ENCODE results near the gene MYO18B. TPM values are rescaled to one million over a fixed set of nuclear protein-coding genes. Genes with fewer than 3 reads are reported as not detected.

Gene MYO18B
- total and polyA plus RNA-seq, 2 of the 4 experiments (the other 2 are of a cell fraction), result under 0.01 TPM; not detected in 1

DNA sequence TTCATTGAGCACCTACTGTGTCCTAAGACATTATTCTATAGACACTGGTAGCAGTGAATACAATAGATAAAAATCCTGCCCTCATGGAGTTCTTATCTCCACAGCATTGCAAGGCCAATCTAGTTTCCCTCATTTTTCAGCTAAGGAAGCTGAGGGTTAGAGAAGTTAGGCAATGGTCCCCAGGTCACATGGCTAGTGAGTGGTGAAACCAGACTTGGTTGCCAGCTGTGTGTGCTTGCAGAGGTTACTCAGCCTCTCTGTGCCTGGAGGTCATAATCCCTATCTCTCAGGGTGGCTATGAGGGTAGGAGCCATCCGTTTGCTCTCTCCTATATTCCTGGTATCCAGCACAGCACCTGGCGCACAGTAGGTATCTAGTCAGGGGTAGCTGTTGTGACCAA lies 279.5 kb downstream of the MYO18B start:
- no peaks in the 10 kb centered on the region for H3K27me3 ChIP-seq (ENCODE audit: control insufficient read depth, insufficient read depth, low read length)
- no peaks in the 10 kb centered on the region for H3K9me1 ChIP-seq (ENCODE audit: insufficient read depth, low read length)
- no peak overlapping the region for H2AFZ ChIP-seq (replicated peaks; ENCODE audit: low read length, poor library complexity)
- no peak overlapping the region for H2BK15ac ChIP-seq (ENCODE audit: low read depth, low read length)
- in situ Hi-C loops (cut with MboI; ENCODE audit: low sequenced_read_pairs), result no loop called here
- POLR2A ChIA-PET (ENCODE audit: unreplicated experiment), result no interaction called here
- no peak overlapping the region for H2AK5ac ChIP-seq (ENCODE audit: low read depth, low read length)
- H2BK20ac ChIP-seq (ENCODE audit: low read depth, low read length), result no peak overlapping the region
- CTCF ChIA-PET, result no interaction called here
- ATAC-seq (ENCODE audit: low read depth) (no peak), DNase-seq (no peak)
- H3K23ac ChIP-seq (ENCODE audit: low read depth, low read length), result no peak overlapping the region
- H3K4me2 ChIP-seq (ENCODE audit: low read depth, low read length), result no peak overlapping the region
- no peak overlapping the region for H3K4ac ChIP-seq (ENCODE audit: low read depth, low read length)
- H2BK5ac ChIP-seq (ENCODE audit: low read depth, low read length, poor library complexity, severe bottlenecking), result no peak overlapping the region
- H2BK120ac ChIP-seq (ENCODE audit: low read depth, low read length), result no peak overlapping the region
- TF ChIP-seq, protein P1, sequence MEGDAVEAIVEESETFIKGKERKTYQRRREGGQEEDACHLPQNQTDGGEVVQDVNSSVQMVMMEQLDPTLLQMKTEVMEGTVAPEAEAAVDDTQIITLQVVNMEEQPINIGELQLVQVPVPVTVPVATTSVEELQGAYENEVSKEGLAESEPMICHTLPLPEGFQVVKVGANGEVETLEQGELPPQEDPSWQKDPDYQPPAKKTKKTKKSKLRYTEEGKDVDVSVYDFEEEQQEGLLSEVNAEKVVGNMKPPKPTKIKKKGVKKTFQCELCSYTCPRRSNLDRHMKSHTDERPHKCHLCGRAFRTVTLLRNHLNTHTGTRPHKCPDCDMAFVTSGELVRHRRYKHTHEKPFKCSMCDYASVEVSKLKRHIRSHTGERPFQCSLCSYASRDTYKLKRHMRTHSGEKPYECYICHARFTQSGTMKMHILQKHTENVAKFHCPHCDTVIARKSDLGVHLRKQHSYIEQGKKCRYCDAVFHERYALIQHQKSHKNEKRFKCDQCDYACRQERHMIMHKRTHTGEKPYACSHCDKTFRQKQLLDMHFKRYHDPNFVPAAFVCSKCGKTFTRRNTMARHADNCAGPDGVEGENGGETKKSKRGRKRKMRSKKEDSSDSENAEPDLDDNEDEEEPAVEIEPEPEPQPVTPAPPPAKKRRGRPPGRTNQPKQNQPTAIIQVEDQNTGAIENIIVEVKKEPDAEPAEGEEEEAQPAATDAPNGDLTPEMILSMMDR (conservative IDR thresholded peaks at IDR 0.05; ENCODE audit: low read depth, low read length), result no peak
- TF ChIP-seq MXI1 (IDR thresholded peaks at IDR 0.05; ENCODE audit: borderline replicate concordance, low read depth, low read length) (no peak), NFE2L2 (IDR thresholded peaks at IDR 0.05; ENCODE audit: low read depth, low read length) (no peak), CEBPB (IDR thresholded peaks at IDR 0.05; ENCODE audit: low read depth, low read length) (no peak), SMC3 (IDR thresholded peaks at IDR 0.05; ENCODE audit: low read depth, low read length) (no peak), RFX5 (IDR thresholded peaks at IDR 0.05; ENCODE audit: low read depth, low read length) (no peak)
- TF ChIP-seq, protein P2, sequence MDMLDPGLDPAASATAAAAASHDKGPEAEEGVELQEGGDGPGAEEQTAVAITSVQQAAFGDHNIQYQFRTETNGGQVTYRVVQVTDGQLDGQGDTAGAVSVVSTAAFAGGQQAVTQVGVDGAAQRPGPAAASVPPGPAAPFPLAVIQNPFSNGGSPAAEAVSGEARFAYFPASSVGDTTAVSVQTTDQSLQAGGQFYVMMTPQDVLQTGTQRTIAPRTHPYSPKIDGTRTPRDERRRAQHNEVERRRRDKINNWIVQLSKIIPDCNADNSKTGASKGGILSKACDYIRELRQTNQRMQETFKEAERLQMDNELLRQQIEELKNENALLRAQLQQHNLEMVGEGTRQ (IDR thresholded peaks at IDR 0.05; ENCODE audit: low read depth, low read length), result no peak
- no peak overlapping the region for H3K14ac ChIP-seq (replicated peaks; ENCODE audit: low read depth, low read length)
- peaks cover 38% of the 10 kb centered on the region for H3K9me3 ChIP-seq (ENCODE audit: control insufficient read depth, insufficient read depth, low read length)
- no peak overlapping the region for H3K4me3 ChIP-seq (ENCODE audit: insufficient read depth, low read depth, low read length)
- no peak overlapping the region for H3K27ac ChIP-seq (ENCODE audit: insufficient read depth, low read length)
- H3K79me1 ChIP-seq (ENCODE audit: low read depth in 1 of 2, low read length in 2 of 2), result no peaks in the 10 kb centered on the region
- no TSS peak for BruUV-seq (replicated peaks)
- H2AK9ac ChIP-seq (replicated peaks; ENCODE audit: low read depth, low read length, poor library complexity), result no peak overlapping the region
- no peaks in the 10 kb centered on the region for H3K4me1 ChIP-seq (ENCODE audit: control insufficient read depth, insufficient read depth, low read length)
- H4K20me1 ChIP-seq (ENCODE audit: insufficient read depth, low read length), result no peaks in the 10 kb centered on the region
- no CpG with 5 or more reads among the region's 2 CpGs for WGBS, 2 experiments (ENCODE audit: extremely low coverage in 2 of 2, insufficient read length in 1 of 2)
- no peak overlapping the region for H3K9ac ChIP-seq (ENCODE audit: low read depth, low read length)
- intact Hi-C loops (cut with micrococcal nuclease), result no loop called here
- H4K91ac ChIP-seq (ENCODE audit: insufficient read depth, low read depth, low read length), result no peak overlapping the region
- dilution Hi-C loops (cut with HindIII; ENCODE audit: low sequenced_read_pairs, unreplicated experiment), result no loop called here
- no peaks in the 10 kb centered on the region for H3K36me3 ChIP-seq (ENCODE audit: control insufficient read depth, insufficient read depth, low read length)
- no peak overlapping the region for H3K56ac ChIP-seq (ENCODE audit: extremely low read depth, insufficient read depth, low read length)
- no peak overlapping the region for H3K18ac ChIP-seq (ENCODE audit: low read depth, low read length)
- H4K8ac ChIP-seq (ENCODE audit: low read depth in 2 of 2, low read length in 2 of 2), result no peak overlapping the region
- H4K5ac ChIP-seq (ENCODE audit: low read depth, low read length), result no peak overlapping the region
